Right renal pelvis (tissue), 4 donors: Measurements from ENCODE around the gene PHACTR4. TPM values are rescaled to one million over a fixed set of nuclear protein-coding genes. Genes with fewer than 3 reads are reported as not detected.

Experiments used
- polyA plus RNA-seq, 4 donors: library from polyadenylated mRNA; unstranded; fragments of 120-200 nt; gene quantifications; one replicate each; pipeline ENCODE4 v1.2.1, GENCODE V29; 2013; ENCODE audit not compliant: insufficient read length in 4 of 4

PHACTR4 gene
- polyA plus RNA-seq, 4 donors = 70.8 to 99.2 (median 87.8) TPM

Other genes starting within 250 kb of the PHACTR4 start
- gene PTAFR, start 193.1 kb upstream of the PHACTR4 start, polyA plus RNA-seq = 1 to 10 TPM; 2.3 to 3.9 (median 2.7) TPM
- 100 to 1,000 TPM; 147 to 176 (median 171) TPM for gene DNAJC8, start 136.7 kb upstream of the PHACTR4 start, polyA plus RNA-seq
- 100 to 1,000 TPM; 273 to 349 (median 281) TPM for gene ATP5IF1, start 133.6 kb upstream of the PHACTR4 start, polyA plus RNA-seq
- 10 to 100 TPM; 17.7 to 20.8 (median 19.2) TPM for gene SESN2, start 110.2 kb upstream of the PHACTR4 start, polyA plus RNA-seq
- 10 to 100 TPM; 20.3 to 23.4 (median 22.4) TPM for gene MED18, start 40.7 kb upstream of the PHACTR4 start, polyA plus RNA-seq
- gene RCC1, start 136.3 kb downstream of the PHACTR4 start, polyA plus RNA-seq = 10 to 100 TPM; 31.5 to 37.4 (median 35.6) TPM
- gene TRNAU1AP, start 183.3 kb downstream of the PHACTR4 start, polyA plus RNA-seq = 10 to 100 TPM; 22.8 to 23.8 (median 23.3) TPM
- gene RAB42, start 222.5 kb downstream of the PHACTR4 start, polyA plus RNA-seq = 1 to 10 TPM; 2.1 to 3.2 (median 2.8) TPM